ENCODE data around the gene TAL2.

GRCh38 chr9:105658351-105658750, 3.9 kb upstream of the TAL2 start:
- no peak for TF ChIP-seq CTCF (IDR thresholded peaks at IDR 0.05)
- TF ChIP-seq POLR2A (IDR thresholded peaks at IDR 0.05): no peak
